IMR-90 (cell line): ENCODE results near the gene LRSAM1. TPM values are rescaled to one million over a fixed set of nuclear protein-coding genes. Genes with fewer than 3 reads are reported as not detected.

Source experiments
- ATAC-seq: fragments of 200-7000 bp; cut with Tn5 transposase; 2 replicates; pipeline ENCODE4 v1.9.1; 2020; ENCODE audit warnings: low read depth, mild to moderate bottlenecking, moderate library complexity
- BruUV-seq: library from RNA; stranded (reverse); fragments of 400-500 nt; replicated peaks from 2 replicates; lab custom pipeline; 2021; lab: Mats Ljungman, UMichigan
- CTCF ChIA-PET: fragments of 300-600 bp; formaldehyde crosslinking; extraction: SDS; loops from one replicate; lab custom pipeline; 2021; ENCODE audit warnings: antibody characterized with exemption; lab: Yijun Ruan, JAX
- POLR2A ChIA-PET: fragments of 300-600 bp; sonication (Branson Sonifier 250); formaldehyde crosslinking; loops from one replicate; lab custom pipeline; 2022; ENCODE audit warnings: antibody characterized with exemption; ENCODE audit not compliant: unreplicated experiment; lab: Charles Lee
- DNase-seq: peaks from one replicate; pipeline ENCODE4 v3.0.0; 2013
- H2AFZ ChIP-seq: replicated peaks from 2 replicates; pipeline ENCODE3; 2013; ENCODE audit warnings: low read length, mild to moderate bottlenecking; ENCODE audit not compliant: poor library complexity
- H2AK5ac ChIP-seq: 2 replicates; pipeline ENCODE4 v1.6.1; 2013; ENCODE audit warnings: low read depth, low read length, inconsistent platforms
- H2AK9ac ChIP-seq: replicated peaks from 2 replicates; pipeline ENCODE3; 2013; ENCODE audit warnings: mild to moderate bottlenecking, low read depth, low read length, moderate library complexity; ENCODE audit not compliant: poor library complexity
- H2BK120ac ChIP-seq: 2 replicates; pipeline ENCODE4 v1.6.1; 2013; ENCODE audit warnings: low read depth, low read length, inconsistent platforms
- H2BK15ac ChIP-seq: 3 replicates; pipeline ENCODE4 v1.6.1; 2013; ENCODE audit warnings: low read depth, low read length, inconsistent platforms
- H2BK20ac ChIP-seq: 2 replicates; pipeline ENCODE4 v1.6.1; 2013; ENCODE audit warnings: low read depth, mild to moderate bottlenecking, inconsistent platforms, low read length, moderate library complexity
- H2BK5ac ChIP-seq: 2 replicates; pipeline ENCODE4 v1.6.1; 2013; ENCODE audit warnings: mild to moderate bottlenecking, low read depth, low read length, inconsistent platforms; ENCODE audit not compliant: poor library complexity, severe bottlenecking
- H3K14ac ChIP-seq: replicated peaks from 2 replicates; pipeline ENCODE4 v1.6.1; 2013; ENCODE audit warnings: low read depth, low read length, inconsistent platforms
- H3K18ac ChIP-seq: 2 replicates; pipeline ENCODE4 v1.6.1; 2013; ENCODE audit warnings: low read depth, low read length, control low read depth
- H3K23ac ChIP-seq: 2 replicates; pipeline ENCODE4 v1.6.1; 2013; ENCODE audit warnings: low read depth, low read length, inconsistent platforms
- H3K27ac ChIP-seq: 2 replicates; pipeline ENCODE4 v1.5.1; 2013; ENCODE audit warnings: mild to moderate bottlenecking, control low read depth, low read length; ENCODE audit not compliant: insufficient read depth
- H3K27me3 ChIP-seq: 2 replicates; pipeline ENCODE4 v1.6.1; 2013; ENCODE audit warnings: low read length; ENCODE audit not compliant: control insufficient read depth, insufficient read depth
- H3K36me3 ChIP-seq: 2 replicates; pipeline ENCODE4 v1.6.1; 2013; ENCODE audit warnings: low read length, mixed read lengths; ENCODE audit not compliant: control insufficient read depth, insufficient read depth
- H3K4ac ChIP-seq: 2 replicates; pipeline ENCODE4 v1.6.1; 2013; ENCODE audit warnings: low read depth, low read length, inconsistent platforms
- H3K4me1 ChIP-seq: 2 replicates; pipeline ENCODE4 v1.6.1; 2013; ENCODE audit warnings: low read length, mixed read lengths; ENCODE audit not compliant: control insufficient read depth, insufficient read depth
- H3K4me2 ChIP-seq: 2 replicates; pipeline ENCODE4 v1.6.1; 2013; ENCODE audit warnings: low read depth, mild to moderate bottlenecking, control low read depth, low read length, moderate library complexity
- H3K4me3 ChIP-seq: 2 replicates; pipeline ENCODE4 v1.5.1; 2013; ENCODE audit warnings: low read depth, mild to moderate bottlenecking, control low read depth, low read length, moderate library complexity; ENCODE audit not compliant: insufficient read depth
- H3K56ac ChIP-seq: 2 replicates; pipeline ENCODE4 v1.6.1; 2013; ENCODE audit warnings: low read length, inconsistent platforms; ENCODE audit not compliant: insufficient read depth; ENCODE audit errors: extremely low read depth
- H3K79me1 ChIP-seq, 2 experiments: 2 replicates each; pipeline ENCODE4 v1.6.1; 2013; ENCODE audit warnings: low read length in 2 of 2, inconsistent platforms in 1 of 2, low read depth in 1 of 2
- H3K9ac ChIP-seq: 2 replicates; pipeline ENCODE4 v1.6.1; 2013; ENCODE audit warnings: low read depth, low read length, control low read depth
- H3K9me1 ChIP-seq: 2 replicates; pipeline ENCODE4 v1.6.1; 2013; ENCODE audit warnings: low read length, inconsistent platforms; ENCODE audit not compliant: insufficient read depth
- H3K9me3 ChIP-seq: 2 replicates; pipeline ENCODE4 v1.6.1; 2013; ENCODE audit warnings: low read length; ENCODE audit not compliant: control insufficient read depth, insufficient read depth
- H4K20me1 ChIP-seq: 2 replicates; pipeline ENCODE4 v1.6.1; 2013; ENCODE audit warnings: low read length, inconsistent platforms; ENCODE audit not compliant: insufficient read depth
- H4K5ac ChIP-seq: 2 replicates; pipeline ENCODE4 v1.6.1; 2013; ENCODE audit warnings: mild to moderate bottlenecking, low read depth, low read length, control low read depth
- H4K8ac ChIP-seq, 2 experiments: 2 replicates each; pipeline ENCODE4 v1.6.1; 2013; ENCODE audit warnings: low read depth in 2 of 2, low read length in 2 of 2, control low read depth in 1 of 2, inconsistent platforms in 1 of 2
- H4K91ac ChIP-seq: 2 replicates; pipeline ENCODE4 v1.6.1; 2013; ENCODE audit warnings: low read depth, low read length, inconsistent platforms; ENCODE audit not compliant: insufficient read depth
- FOS ChIP-seq: fragments of 150-350 bp; IDR thresholded peaks from 2 replicates; pipeline ENCODE4 v1.6.1; 2016; ENCODE audit warnings: low read depth, low read length
- MAFK ChIP-seq: IDR thresholded peaks from 2 replicates; pipeline ENCODE4 v1.6.1; 2012; ENCODE audit warnings: low read depth, low read length, improper control_type of control experiment
- RAD21 ChIP-seq: IDR thresholded peaks from 2 replicates; pipeline ENCODE4 v1.6.1; 2012; ENCODE audit warnings: low read length, improper control_type of control experiment
- WGBS, 2 experiments: methylation state at CpG; one replicate each; pipeline versions ENCODE4 v1.1.5 to v1.1.7; 2013; ENCODE audit warnings: missing lambda C conversion rate in 2 of 2; ENCODE audit not compliant: insufficient read length in 1 of 2; ENCODE audit errors: extremely low coverage in 2 of 2; 5-methylcytosine and 5-hydroxymethylcytosine counted together
- dilution Hi-C: fragments of 300-500 bp; cut with HindIII; formaldehyde crosslinking; loops from one replicate; pipeline ENCODE4 v1.14.3; 2018; ENCODE audit warnings: low sequenced_read_pairs; ENCODE audit not compliant: unreplicated experiment
- in situ Hi-C: fragments of 300-500 bp; cut with MboI; formaldehyde crosslinking; loops from 3 replicates; pipeline ENCODE4 v1.14.3; 2019; ENCODE audit warnings: low sequenced_read_pairs, inconsistent platforms, mixed read lengths
- intact Hi-C: fragments of 100-400 bp; cut with micrococcal nuclease; formaldehyde crosslinking; loops from 2 replicates; pipeline ENCODE4 v1.10.0; 2022
- polyA plus RNA-seq, 3 experiments: library from polyadenylated mRNA; depleted of rRNA; stranded (reverse); fragments of >200 nt; gene quantifications; 2 replicates each; pipeline ENCODE4 v1.2.3, GENCODE V29; 2012; ENCODE audit warnings: low replicate concordance in 1 of 3
- total RNA-seq: library from RNA; depleted of rRNA; stranded (reverse); fragments of >200 nt; gene quantifications from 2 replicates; pipeline ENCODE4 v1.2.3, GENCODE V29; 2012
- TF ChIP-seq, protein P1 (sequence below): conservative IDR thresholded peaks from 2 replicates; pipeline ENCODE4 v1.5.1; 2012; ENCODE audit warnings: mild to moderate bottlenecking, low read depth, low read length, improper control_type of control experiment

The LRSAM1 gene
- total and polyA plus RNA-seq, 2 of the 4 experiments (the other 2 are of a cell fraction): 3.0 to 9.3 TPM

DNA sequence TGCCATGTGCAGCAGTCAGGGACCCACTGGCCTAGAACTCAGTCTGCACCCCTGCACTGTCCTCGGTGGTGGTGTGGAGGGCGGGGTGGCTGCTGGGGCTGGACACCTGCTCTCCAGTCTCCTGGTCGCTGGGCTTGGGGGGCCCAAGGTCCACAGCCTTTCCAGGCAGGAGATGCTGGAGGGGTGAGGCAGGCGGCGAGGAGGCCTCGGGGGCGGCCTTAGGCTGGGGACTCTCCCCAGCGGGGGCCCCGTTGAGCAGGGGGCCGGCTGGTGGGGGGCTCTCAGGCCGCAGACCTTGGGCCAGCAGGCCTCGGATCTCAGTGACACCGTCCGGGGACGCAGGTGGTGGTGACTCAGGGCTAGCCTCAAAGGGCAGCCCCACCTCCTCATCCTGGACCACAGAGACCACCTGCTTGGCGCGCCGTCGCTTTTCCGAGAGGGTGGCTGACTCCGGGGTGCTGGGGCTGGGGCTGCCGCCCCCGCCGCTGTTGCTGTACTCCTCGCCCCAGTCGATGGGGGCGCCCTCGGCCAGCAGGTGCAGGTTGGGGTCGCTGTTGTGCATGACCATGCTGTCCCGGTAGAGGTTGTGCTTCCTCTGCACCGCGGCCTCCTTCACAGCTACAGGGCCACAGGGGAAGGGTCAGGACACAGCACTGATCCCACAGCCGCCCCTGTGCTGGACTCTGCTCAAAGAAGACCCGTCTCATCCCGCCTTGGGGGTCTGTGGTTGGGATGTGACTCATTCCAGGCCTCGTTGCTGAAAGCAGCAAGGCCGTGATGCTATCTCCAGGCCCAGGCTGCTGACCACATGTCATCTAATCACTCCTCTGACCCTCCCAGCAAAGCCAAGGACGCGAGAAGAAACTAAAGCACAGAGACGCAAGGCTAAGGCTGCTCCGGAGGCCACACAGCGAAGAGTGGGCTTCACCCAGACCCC lies 55.8 kb downstream of the LRSAM1 start:
- H3K4ac ChIP-seq: peak overlapping the region; percentile 55; the same call in 1 of the 2 replicates
- no peak overlapping the region for H4K8ac ChIP-seq
- H3K4me1 ChIP-seq: peaks cover 7% of the 10 kb centered on the region; the same call in 1 of the 2 replicates
- H2BK20ac ChIP-seq: no peak overlapping the region; the same call in 1 of the 2 replicates
- H2AFZ ChIP-seq: no peak overlapping the region
- ATAC-seq: peak; percentile 2; the same call in 1 of the 2 replicates
- H2BK5ac ChIP-seq: peak overlapping the region; percentile 7
- H3K23ac ChIP-seq: 0 out of 2 replicates have a peak overlapping the region, but pooled peaks have one; percentile 20
- ChIA-PET POLR2A (no interaction called here), CTCF (no interaction called here)
- no peaks in the 10 kb centered on the region for H3K27me3 ChIP-seq
- peak; percentile 74 for DNase-seq
- H2AK5ac ChIP-seq: no peak overlapping the region
- no peak overlapping the region for H3K4me2 ChIP-seq
- in situ Hi-C loops: no loop called here
- peaks cover 38% of the 10 kb centered on the region for H4K20me1 ChIP-seq
- peak overlapping the region; percentile 76 for H2AK9ac ChIP-seq
- no peak overlapping the region for H4K91ac ChIP-seq
- H3K27ac ChIP-seq: peak overlapping the region; percentile 20; the same call in 1 of the 2 replicates
- no peak overlapping the region; the same call in 2 of the 3 replicates for H2BK15ac ChIP-seq
- H3K56ac ChIP-seq: no peak overlapping the region
- no peaks in the 10 kb centered on the region for H3K9me3 ChIP-seq
- H3K4me3 ChIP-seq: no peak overlapping the region
- H3K18ac ChIP-seq: no peak overlapping the region
- 76% methylated on average over 13 of the region's 42 CpGs; no CpG with 5 or more reads in 1 of the 2 experiments for WGBS, 2 experiments
- H3K79me1 ChIP-seq: peaks cover 22 to 76% of the 10 kb centered on the region in 2 experiments
- BruUV-seq: no TSS peak
- H4K5ac ChIP-seq: no peak overlapping the region
- H3K9ac ChIP-seq: no peak overlapping the region
- H3K14ac ChIP-seq: no peak overlapping the region
- no peaks in the 10 kb centered on the region for H3K9me1 ChIP-seq
- TF ChIP-seq, protein P1, sequence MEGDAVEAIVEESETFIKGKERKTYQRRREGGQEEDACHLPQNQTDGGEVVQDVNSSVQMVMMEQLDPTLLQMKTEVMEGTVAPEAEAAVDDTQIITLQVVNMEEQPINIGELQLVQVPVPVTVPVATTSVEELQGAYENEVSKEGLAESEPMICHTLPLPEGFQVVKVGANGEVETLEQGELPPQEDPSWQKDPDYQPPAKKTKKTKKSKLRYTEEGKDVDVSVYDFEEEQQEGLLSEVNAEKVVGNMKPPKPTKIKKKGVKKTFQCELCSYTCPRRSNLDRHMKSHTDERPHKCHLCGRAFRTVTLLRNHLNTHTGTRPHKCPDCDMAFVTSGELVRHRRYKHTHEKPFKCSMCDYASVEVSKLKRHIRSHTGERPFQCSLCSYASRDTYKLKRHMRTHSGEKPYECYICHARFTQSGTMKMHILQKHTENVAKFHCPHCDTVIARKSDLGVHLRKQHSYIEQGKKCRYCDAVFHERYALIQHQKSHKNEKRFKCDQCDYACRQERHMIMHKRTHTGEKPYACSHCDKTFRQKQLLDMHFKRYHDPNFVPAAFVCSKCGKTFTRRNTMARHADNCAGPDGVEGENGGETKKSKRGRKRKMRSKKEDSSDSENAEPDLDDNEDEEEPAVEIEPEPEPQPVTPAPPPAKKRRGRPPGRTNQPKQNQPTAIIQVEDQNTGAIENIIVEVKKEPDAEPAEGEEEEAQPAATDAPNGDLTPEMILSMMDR: no peak
- no peak for TF ChIP-seq RAD21
- TF ChIP-seq MAFK: no peak
- peak; percentile 33 for TF ChIP-seq FOS
- no peak overlapping the region for H2BK120ac ChIP-seq
- peaks cover 76% of the 10 kb centered on the region for H3K36me3 ChIP-seq
- dilution Hi-C loops: no loop called here
- intact Hi-C loops: loop anchor here (5.0 to 10.0 kb wide), 2 partner anchors 225 to 418 kb away; no protein-coding TSS in a partner anchor
